ENCODE data around the gene KIRREL3.

KIRREL3 gene

DNA sequence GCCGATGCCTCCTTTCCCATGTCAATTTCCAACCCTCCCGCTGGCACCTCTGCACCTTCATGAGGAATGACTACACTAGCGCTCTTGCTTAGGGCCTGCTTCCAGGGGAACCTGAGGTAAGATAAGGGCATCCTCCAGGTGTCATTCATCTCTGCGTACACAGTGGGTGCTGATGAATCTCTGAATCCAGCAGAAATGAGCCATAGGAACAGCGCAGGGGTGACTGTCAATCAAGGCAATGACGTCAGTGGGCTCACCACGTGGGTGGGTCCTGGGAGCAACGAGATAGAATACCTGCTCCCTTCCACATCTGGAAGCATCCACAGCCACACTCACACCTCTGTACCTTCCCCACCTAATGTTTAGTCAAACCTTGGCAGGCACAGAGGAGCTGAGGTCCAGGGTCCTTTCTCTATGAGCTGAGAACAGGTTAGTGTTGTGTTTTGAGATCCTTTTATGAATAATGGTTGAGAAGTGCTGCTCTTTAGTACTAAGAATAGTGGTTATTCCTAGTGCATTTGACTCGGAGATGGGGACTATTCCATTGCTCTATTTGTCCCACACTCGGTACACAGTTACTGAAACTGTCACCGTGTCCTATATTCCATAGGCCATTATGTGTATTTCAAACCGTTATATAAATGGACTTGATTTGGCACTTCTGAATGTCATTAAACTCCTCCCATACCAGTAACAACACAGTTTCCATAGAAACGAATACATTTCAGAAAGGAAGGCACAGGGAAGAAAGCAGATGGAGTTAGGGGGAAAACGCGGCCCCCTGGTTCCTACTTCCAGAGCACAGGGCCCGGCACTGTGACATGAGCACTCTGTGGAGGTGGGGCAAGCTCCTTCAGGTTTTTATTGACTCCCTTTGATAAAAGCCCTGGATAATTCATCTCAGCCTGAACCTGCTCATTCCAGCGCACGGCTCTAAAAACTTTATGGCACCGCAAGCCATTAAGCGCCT lies 451.7 kb downstream of the KIRREL3 start:
- no peak for DNase-seq

- DNase-seq, result no peak
Measured at GRCh38 chr11:126547691-126548090, 452.9 kb downstream of the KIRREL3 start.

DNA sequence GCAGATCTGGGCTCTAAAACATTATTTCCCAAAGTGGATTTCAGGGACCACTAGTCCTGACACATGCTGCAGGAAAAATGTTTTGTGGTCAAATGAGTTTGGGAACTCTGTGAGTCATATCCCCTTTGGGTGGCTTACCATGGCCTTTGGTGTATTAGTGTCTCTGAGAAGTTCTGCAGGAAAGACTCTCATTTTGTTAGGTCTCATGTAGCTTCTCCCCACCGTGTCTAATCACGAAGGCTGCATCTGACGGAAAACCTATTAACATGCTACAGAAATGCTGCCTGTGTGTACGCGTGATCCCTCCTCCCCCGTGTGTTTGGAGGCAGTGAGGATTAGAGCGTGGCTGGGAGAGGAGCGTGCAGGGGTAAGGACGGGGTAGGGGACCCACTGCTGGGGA lies 453.4 kb downstream of the KIRREL3 start:
- DNase-seq, result no peak

DNA sequence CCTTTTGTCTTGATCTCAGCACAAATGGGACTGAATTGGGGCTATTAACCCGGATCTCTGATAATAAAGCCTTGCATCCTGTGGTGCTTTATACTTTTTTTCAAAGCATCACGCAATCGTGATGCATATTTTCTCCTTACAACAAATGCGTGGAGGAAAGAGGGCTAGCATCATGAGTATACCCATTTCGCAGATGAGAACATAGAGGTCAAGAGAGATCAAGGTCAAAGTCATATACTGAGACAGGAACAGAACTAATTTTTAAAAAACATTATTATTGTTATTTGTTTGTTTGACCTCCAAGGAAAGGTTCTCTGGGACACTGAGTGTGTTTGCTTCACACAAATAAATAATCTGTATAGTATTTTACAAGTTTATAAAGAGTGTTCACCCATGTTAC lies 453.9 kb downstream of the KIRREL3 start:
- DNase-seq, result no peak

GRCh38 chr11:126546191-126546590 lies 454.4 kb downstream of the KIRREL3 start:
- DNase-seq, result no peak

DNA sequence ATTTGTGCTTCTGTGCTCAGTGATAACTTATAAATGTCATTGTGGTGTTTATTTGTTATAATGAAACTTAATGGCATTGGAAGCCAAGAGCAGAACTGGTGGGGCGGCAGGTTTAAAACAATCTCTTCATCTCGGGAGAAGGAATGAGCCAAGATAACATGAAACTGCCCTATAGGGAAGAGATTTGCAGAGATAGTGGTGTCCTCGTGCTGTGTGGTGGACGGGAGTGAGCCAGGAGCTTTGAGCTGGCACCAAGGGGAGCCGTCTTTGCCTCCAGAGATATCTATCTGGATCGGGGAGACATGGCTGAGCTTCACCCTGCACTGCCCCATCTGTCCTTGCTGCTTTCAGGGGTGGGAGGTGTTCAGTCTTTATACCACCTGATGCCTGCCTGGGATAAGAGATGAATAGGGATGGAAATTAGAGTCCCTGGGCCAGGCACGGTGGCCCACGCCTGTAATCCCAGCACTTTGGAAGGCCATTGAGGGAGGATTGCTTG lies 455.5 kb downstream of the KIRREL3 start:
- no peak for DNase-seq

GRCh38 chr11:126544108-126545056 lies 456.2 kb downstream of the KIRREL3 start:
- no peak for DNase-seq

DNA sequence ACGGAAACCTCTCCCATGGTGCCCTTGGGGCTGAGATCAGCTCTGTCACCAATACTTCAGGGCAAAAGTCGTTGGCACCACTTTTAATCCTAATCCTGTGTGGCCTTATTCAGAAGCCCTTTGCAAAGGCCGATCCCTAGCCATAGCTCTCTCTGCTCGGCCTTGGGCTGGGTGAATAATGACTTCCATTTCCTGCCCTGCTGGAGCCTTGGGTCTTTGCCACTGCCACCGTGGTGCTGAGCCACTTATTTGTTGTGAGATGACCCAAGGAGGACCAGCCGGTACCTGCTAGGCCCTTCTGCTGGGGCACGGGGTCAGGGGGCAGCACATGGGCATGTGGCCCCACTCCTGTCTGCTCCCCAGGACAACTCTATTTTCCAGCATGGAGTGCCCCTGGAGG lies 456.9 kb downstream of the KIRREL3 start:
- DNase-seq, result no peak

- no peak for DNase-seq
Measured at GRCh38 chr11:126542334-126543015, 458.1 kb downstream of the KIRREL3 start.

DNA sequence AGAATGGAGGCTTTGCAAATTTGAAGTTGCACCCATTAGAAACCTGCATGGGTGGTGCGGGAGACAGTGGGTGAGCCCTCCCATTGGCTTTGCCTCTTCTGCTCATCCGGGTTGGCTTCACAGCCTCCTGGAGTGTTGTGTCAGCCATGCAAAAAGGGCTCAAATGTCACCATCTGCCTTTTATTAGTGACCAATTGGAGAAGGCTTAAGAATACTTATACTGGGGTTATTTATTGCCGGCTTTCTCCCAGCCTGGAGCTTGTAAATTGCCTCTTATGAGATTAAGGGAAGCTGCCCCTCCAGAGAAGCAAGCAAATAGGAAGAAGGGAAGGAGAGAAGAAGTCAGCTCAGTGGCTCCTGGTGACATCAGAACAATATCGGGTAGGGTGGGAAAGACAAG lies 462.5 kb downstream of the KIRREL3 start:
- no peak for DNase-seq

DNA sequence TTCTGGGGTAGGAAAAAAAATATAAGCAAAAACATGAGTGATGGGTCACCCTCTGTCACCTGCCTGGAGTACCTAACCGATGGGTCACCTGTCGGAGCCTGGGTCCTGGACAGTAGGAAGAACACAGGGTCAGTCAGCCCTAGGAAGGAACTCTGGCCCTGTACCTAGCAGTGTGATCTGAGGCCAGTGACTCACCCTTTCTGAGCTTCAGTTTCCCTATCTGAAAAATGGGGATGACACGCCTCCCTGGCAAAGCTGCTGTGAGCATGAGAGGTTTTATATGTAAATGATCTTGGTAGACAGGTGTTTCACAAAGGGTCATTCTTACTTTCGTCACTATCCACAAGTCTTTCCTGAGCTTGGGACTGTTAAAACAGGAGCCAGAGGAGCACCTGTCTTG lies 463.1 kb downstream of the KIRREL3 start:
- no peak for DNase-seq

- no peak for DNase-seq
Measured at GRCh38 chr11:126534141-126534805, 466.3 kb downstream of the KIRREL3 start.

DNA sequence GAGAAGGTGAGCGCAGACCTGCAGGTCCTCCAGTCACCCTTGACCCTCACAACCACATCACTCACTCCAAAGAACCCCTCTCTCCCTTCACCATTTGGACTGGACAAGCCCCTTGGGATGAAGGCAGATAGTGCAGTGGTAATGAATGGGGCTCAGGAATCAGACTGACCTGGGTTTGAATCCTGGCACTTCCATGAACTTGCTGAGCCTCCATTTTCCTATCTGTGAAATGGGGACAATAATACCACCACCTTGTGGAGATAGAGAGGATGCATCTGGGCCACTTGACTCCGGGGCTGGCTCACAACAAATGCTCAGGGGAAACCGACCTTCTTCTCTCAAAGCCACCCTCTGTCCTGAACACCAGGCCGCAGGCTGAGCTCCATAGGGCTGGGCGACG lies 467.0 kb downstream of the KIRREL3 start:
- DNase-seq, result no peak

DNA sequence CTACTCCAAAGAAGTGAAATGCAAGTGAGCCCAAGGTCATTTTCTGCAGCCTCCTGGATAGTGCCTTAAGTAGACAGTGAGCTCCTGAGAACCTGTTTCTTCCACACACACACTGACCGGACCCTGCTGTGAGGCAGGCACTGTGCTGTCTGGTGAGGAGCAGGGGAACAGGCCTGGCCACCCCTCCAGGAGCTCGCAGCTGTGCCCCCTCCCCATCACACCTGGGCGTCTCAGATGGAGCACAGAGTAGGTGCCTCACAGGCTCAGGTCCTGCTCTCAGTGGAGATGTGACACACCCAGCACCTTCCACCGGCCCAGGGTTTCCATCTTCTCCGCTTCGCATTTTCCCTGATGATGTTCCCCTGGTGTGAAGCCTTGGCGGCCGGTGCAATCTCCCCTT lies 470.2 kb downstream of the KIRREL3 start:
- DNase-seq, result no peak

GRCh38 chr11:126529037-126529436 lies 471.5 kb downstream of the KIRREL3 start:
- DNase-seq, result no peak

GRCh38 chr11:126528075-126528474 lies 472.5 kb downstream of the KIRREL3 start:
- no peak for DNase-seq

DNA sequence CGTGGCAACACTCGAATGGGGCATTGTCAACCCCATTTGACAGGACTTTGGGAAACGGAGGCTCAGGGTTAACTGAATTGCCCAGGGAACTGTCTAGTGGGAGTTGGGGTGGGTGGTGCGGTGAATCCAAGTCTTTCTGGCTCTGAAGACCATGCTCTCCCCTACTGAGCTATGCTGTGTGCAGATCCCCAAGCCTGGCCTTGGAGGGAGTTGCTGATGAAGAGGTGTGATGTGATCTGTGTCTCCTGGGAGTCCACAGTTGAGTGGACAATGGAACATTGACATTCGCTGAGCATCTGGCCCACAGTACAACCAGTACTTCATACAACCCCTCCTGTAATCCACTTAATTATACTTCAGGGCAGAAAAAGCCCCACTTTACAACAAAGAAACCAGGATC lies 472.9 kb downstream of the KIRREL3 start:
- DNase-seq, result no peak

DNA sequence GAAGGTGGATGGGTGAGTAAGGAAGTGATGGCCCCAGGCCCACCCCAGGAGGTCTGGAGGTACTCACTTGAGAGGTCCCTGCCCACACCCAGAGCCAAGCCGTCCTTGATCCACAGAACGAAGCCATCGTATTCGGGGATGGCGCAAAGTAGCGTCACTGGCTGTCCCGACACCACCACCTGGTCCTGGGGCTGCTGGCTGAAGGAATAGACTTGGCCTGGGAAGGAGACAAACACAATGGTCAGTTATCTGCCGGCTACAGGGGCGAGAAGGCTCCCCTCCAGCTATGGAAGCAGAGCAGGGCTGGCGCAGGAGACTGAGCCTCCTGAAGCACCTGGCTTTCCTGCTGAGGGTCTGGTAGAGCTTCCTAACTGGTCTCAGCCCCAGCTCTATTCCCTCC lies 474.1 kb downstream of the KIRREL3 start:
- no peak for DNase-seq

DNA sequence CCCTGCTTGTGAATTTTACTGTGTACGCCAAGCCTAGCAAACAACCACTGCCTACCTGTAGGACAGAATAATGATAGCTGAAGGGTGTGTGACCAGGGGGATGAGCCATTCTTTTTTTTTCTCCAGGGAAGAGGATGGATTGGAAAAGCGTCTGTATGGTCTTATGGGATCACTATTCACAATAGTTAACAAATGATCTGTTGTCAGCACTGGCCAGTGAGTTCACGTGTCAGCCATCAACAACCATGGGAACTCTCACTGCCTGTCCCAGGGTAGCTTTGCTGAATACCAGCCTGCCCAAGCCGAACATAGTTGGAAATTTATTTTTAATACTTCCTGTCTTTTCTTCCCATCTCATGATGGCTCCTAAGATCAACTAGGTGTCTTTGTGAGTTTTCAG lies 474.9 kb downstream of the KIRREL3 start:
- DNase-seq, result no peak

GRCh38 chr11:126525216-126525615 lies 475.4 kb downstream of the KIRREL3 start:
- DNase-seq, result no peak

DNA sequence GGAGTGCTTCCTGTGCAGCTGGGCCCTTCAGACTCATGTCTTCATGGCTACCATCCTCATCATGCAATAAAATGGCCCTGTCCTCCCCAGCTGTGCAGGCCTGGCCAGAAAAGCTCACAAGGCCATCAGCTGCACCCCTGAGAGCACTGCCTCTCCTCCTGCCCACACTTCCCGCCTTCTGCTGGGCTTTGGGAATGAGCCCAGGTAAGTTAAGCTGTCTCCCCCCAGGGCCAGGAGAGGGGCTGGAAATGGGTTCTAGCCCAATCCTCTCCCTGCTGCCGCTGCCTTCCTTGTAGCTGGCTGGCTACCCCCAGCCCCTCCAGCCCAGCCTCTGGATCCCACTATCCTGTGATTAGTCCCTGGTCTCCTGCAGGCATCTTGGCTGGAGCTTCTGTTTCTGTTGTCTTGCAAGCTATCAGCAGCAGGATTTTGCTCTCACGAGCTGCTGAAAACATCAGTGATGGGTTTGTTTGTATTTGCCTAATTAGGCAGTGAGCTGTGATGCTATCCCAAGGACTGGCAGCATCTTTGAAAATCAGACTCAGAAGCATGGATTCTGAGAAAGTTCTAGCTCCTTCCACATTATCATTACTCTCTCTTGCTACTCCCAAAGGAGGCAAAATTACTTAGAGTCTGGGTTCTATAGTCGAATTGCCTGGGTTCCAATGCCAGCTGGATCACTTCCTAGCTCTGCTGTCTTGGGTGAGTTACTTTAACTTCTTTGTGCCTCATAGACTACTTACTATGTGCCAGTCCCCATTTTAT lies 476.9 kb downstream of the KIRREL3 start:
- no peak for DNase-seq

DNA sequence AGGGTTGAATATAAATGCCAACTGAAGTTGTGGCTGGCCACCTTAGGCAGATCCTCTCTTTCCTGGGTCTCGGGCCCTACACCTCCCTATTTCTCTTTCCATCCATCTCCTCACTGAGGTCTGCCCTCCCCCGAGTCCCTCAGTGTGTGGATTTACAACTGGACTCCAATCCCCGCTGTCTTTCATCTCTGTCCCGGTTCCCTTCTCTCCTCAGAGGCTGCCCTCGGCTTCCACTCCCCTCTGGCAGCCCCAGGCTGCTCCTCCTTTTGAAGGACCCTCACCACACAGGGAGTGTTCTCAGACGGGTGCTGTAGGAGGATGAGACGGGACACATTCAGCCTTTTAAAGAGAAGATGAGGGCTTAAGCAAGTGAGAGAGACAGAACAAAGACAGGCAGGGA lies 478.0 kb downstream of the KIRREL3 start:
- no peak for DNase-seq
